Gastrocnemius medialis (tissue), 4 donors: ENCODE data around the gene MAML3. TPM values are rescaled to one million over a fixed set of nuclear protein-coding genes. Genes with fewer than 3 reads are reported as not detected.

ENCODE experiments used
- ATAC-seq, 2 donors: fragments of 150-250 bp; one replicate each; pipeline ENCODE4 v1.9.1; 2016
- DNase-seq, 2 donors: peaks; one replicate each; pipeline ENCODE4 v3.0.0-alpha.2; 2019
- H3K27ac ChIP-seq, 4 donors: fragments of 200-600 bp; sonication (generic); 1 replicate in 1 of 4; 2 replicates in 3 of 4; pipeline ENCODE4 v1.5.1; 2016 to 2018; ENCODE audit warnings: mild to moderate bottlenecking in 2 of 4, moderate library complexity in 1 of 4
- H3K27me3 ChIP-seq, 3 donors: fragments of 200-600 bp; sonication (generic) in 2 of 3; 1 replicate in 1 of 3; 2 replicates in 2 of 3; pipeline versions ENCODE4 v1.5.1 to v1.6.0; 2016 to 2019; ENCODE audit warnings: mild to moderate bottlenecking in 1 of 3, moderate library complexity in 1 of 3
- H3K36me3 ChIP-seq, 2 donors: fragments of 200-600 bp; sonication (generic) in 1 of 2; one replicate each; pipeline ENCODE4 v1.5.1; 2017 to 2018
- H3K4me1 ChIP-seq, 2 donors: fragments of 200-600 bp; sonication (generic) in 1 of 2; one replicate each; pipeline ENCODE4 v1.5.1; 2016 to 2017; ENCODE audit warnings: mild to moderate bottlenecking in 2 of 2
- H3K4me3 ChIP-seq, 4 donors: fragments of 200-600 bp; sonication (generic) in 3 of 4; 1 replicate in 1 of 4; 2 replicates in 3 of 4; pipeline ENCODE4 v1.5.1; 2016 to 2019; ENCODE audit warnings: mild to moderate bottlenecking in 2 of 4
- H3K9me3 ChIP-seq, 3 donors: fragments of 200-600 bp; sonication (generic) in 2 of 3; 1 replicate in 1 of 3; 2 replicates in 2 of 3; pipeline ENCODE4 v1.5.1; 2016 to 2019
- POLR2A ChIP-seq, 2 donors: fragments of 450-650 bp; IDR thresholded peaks; one replicate each; pipeline ENCODE4 v1.6.1; 2017; ENCODE audit warnings: antibody characterized with exemption in 2 of 2, mild to moderate bottlenecking in 2 of 2, moderate library complexity in 2 of 2
- in situ Hi-C, 4 donors: fragments of 200-750 bp; cut with MboI; loops; one replicate each; pipeline versions ENCODE4 v1.15.0 to v1.8.0; 2017; ENCODE audit warnings: low sequenced_read_pairs in 4 of 4
- intact Hi-C: fragments of 100-400 bp; cut with DNase I; formaldehyde crosslinking; loops from one replicate; pipeline ENCODE4 v1.15.1; 2023; ENCODE audit warnings: low total_unique reads
- total RNA-seq, 4 donors: library from RNA; depleted of rRNA; stranded (reverse); fragments of >200 nt; gene quantifications; one replicate each; pipeline versions ENCODE4 v1.1.0 to v1.2.3, GENCODE V29; 2016
- TF ChIP-seq, protein P1 (sequence below), 5 experiments: fragments of 450-650 bp in 3 of 5; fragments of 200-600 bp in 2 of 5; sonication (generic) in 2 of 5; IDR thresholded peaks in 4 of 5; conservative IDR thresholded peaks in 1 of 5; 1 replicate in 4 of 5; 2 replicates in 1 of 5; pipeline ENCODE4 v1.5.1; 2016 to 2019; ENCODE audit warnings: antibody characterized with exemption in 5 of 5, mild to moderate bottlenecking in 3 of 5, moderate library complexity in 3 of 5

MAML3 gene
- total RNA-seq, 4 donors from 2014 or later, result 0.98 to 1.5 (median 1.4) TPM

DNA sequence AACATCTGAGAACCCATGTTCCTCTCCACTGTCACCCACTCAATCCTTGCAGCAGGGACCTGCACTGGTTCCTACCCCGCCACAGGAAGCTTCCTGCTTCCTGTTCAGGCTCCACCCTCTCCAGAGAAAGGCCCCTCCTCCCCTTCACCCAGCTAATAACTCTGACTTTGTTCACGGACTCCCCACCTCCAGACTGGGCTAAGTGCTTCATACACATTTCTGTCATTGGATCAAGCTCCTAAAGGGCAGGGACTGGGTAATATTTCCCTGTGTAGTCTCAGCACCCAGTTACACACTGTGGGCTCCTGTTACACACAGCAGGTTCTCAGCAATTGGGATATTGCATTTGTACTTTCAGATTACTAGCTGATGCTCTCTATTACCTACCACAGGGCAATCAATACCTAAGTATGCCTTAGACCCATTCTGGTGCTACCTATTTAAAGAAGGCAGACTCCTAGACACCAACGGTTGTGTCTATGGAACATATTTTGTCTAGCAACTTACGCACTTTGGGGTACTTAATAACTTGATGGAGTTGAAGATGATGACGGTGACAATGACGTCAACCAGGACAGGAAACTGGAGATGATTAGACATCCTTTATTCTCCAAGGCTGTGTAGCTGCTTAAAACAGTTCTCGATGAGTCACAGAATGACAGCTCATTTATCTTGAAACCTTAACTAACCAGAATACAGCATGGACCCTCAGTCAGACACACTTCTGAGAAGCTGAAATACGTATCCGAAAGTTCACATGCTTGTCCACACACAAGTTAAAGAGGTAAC is 58.1 kb downstream of the MAML3 start:
- peak overlapping the region; percentile 75 to 81 (median 76) for H3K27ac ChIP-seq
- intact Hi-C loops, result loop anchor here (2.0 kb wide), 1 partner anchor 55 kb away; no protein-coding TSS in a partner anchor
- peaks cover 56 to 78% of the 10 kb centered on the region in 2 donors for H3K4me1 ChIP-seq
- H3K4me3 ChIP-seq, result peak overlapping the region in 1 of 4 donors; percentile 6
- in situ Hi-C loops, result loop anchor here in 1 of 4 donors (10.0 kb wide), 1 partner anchor 49 kb away; no protein-coding TSS in a partner anchor
- no peaks in the 10 kb centered on the region for H3K27me3 ChIP-seq
- H3K36me3 ChIP-seq, result no peaks in the 10 kb centered on the region
- peak; percentile 2 to 21 for ATAC-seq
- peak in 1 of 2 donors; percentile 31 for DNase-seq
- H3K9me3 ChIP-seq, result no peaks in the 10 kb centered on the region
- TF ChIP-seq POLR2A (IDR thresholded peaks at IDR 0.05), result peak in 1 of 2 donors; percentile 11
- TF ChIP-seq, protein P1, sequence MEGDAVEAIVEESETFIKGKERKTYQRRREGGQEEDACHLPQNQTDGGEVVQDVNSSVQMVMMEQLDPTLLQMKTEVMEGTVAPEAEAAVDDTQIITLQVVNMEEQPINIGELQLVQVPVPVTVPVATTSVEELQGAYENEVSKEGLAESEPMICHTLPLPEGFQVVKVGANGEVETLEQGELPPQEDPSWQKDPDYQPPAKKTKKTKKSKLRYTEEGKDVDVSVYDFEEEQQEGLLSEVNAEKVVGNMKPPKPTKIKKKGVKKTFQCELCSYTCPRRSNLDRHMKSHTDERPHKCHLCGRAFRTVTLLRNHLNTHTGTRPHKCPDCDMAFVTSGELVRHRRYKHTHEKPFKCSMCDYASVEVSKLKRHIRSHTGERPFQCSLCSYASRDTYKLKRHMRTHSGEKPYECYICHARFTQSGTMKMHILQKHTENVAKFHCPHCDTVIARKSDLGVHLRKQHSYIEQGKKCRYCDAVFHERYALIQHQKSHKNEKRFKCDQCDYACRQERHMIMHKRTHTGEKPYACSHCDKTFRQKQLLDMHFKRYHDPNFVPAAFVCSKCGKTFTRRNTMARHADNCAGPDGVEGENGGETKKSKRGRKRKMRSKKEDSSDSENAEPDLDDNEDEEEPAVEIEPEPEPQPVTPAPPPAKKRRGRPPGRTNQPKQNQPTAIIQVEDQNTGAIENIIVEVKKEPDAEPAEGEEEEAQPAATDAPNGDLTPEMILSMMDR (IDR thresholded peaks at IDR 0.05 in 4 of 5, conservative IDR thresholded peaks at IDR 0.05 in 1 of 5), result no peak

DNA sequence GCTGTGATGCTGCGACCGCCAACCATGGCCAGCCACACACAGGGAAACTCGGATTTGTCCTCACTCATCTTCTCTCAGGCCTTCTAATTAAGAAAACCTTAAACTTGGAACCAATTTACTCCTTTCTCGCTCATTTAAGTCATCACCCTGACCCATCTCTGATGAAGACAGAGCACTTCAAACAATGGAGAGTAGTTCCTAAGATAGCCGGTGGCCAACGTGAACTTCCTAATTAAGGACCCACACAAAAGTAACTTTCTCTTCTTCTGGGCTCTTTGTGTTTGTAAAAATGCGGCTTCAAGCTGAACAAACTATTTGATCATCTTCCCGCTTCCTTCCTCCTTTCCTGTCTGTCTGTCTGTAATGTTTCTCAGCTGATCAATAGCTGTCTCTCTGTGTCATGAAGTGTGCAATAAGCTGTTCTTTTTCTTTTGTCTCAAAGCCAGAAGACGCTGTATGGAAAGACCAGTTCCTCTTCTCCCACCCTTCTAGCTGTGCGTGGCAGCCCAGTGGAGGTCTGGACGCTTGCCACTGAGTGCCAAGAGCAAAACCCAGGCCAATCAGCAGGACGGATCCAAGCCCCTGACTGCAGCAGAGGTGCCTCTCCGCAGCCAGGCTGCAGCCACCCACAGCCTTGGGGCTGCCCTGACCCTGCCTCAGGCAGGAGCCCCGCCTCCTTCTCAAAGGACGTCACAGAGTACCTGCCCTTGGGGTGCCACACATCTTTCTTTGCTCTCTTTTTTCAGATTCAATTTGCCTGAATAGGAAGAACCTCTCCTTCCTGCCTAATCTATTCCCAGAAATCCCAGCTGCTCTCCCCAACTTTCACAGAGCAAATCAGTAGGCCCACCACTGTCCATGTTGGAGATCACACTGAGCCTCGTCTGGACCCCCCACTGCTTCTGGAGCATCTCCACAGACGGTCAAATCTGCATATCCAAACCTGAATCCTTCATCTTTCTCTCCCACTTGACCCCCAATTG is 59.3 kb downstream of the MAML3 start:
- intact Hi-C loops, result loop anchor here (5.0 kb wide), 1 partner anchor 47 kb away; no protein-coding TSS in a partner anchor
- no peaks in the 10 kb centered on the region for H3K36me3 ChIP-seq
- in situ Hi-C loops, result loop anchor here in 1 of 4 donors (10.0 kb wide), 1 partner anchor 50 kb away; no protein-coding TSS in a partner anchor
- H3K27ac ChIP-seq, result peak overlapping the region; percentile 75 to 81 (median 76)
- peak in 1 of 2 donors; percentile 9 for TF ChIP-seq POLR2A (IDR thresholded peaks at IDR 0.05)
- TF ChIP-seq, protein P1 (IDR thresholded peaks at IDR 0.05 in 4 of 5, conservative IDR thresholded peaks at IDR 0.05 in 1 of 5), result no peak
- ATAC-seq (no peak), DNase-seq (peak; percentile 33 to 51)
- no peaks in the 10 kb centered on the region for H3K27me3 ChIP-seq
- no peak overlapping the region for H3K4me3 ChIP-seq
- peaks cover 56 to 67% of the 10 kb centered on the region in 2 donors for H3K4me1 ChIP-seq
- no peaks in the 10 kb centered on the region for H3K9me3 ChIP-seq

DNA sequence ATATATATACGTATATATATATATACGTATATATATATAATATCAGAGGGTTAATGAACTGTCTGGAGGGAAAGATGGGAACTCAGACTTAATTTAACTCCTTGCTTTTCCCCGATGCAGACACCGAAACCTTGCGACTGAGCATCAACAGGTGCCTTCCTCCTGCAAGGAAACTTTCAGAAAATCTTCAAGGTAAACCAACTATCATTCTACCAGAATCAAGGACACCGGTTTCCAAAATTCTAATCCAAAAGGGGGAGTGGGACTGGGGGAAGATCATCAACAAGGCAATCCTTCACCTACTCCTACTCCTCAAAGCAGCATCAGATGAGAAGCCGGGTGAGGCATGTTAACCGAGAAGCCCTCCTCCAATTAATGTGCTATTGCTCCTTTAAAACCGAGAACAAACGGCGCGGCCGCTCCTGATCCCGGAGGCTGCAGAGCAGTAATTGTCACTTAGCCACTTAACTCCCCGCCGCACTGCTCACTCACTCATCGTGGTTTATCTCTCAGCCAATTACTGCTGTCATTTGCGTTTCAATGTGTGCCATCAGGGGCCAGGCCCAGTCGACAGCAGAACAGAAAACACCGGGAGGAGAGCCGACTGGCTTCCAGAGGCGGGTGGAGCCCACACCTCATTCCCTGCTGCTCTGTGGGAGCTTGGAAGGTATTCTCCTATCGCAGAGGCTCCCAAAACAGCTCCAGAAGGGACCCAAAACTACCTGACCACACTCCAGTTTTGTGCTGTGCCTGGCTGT is 61.7 kb downstream of the MAML3 start:
- intact Hi-C loops (loop anchor here (5.0 kb wide), 1 partner anchor 45 kb away; no protein-coding TSS in a partner anchor), in situ Hi-C loops (loop anchor here in 1 of 4 donors (10.0 kb wide), 1 partner anchor 53 kb away; no protein-coding TSS in a partner anchor)
- Histone ChIP-seq H3K9me3 (no peaks in the 10 kb centered on the region), H3K27ac (peak overlapping the region; percentile 75 to 81 (median 76)), H3K4me3 (peak overlapping the region; percentile 36 to 68 (median 46)), H3K27me3 (no peaks in the 10 kb centered on the region), H3K36me3 (no peaks in the 10 kb centered on the region), H3K4me1 (peaks cover 46 to 48% of the 10 kb centered on the region in 2 donors)
- ATAC-seq (peak; percentile 31 to 34), DNase-seq (peak in 1 of 2 donors; percentile 24)
- TF ChIP-seq, protein P1 (IDR thresholded peaks at IDR 0.05 in 4 of 5, conservative IDR thresholded peaks at IDR 0.05 in 1 of 5), result no peak
- TF ChIP-seq POLR2A (IDR thresholded peaks at IDR 0.05), result no peak

DNA sequence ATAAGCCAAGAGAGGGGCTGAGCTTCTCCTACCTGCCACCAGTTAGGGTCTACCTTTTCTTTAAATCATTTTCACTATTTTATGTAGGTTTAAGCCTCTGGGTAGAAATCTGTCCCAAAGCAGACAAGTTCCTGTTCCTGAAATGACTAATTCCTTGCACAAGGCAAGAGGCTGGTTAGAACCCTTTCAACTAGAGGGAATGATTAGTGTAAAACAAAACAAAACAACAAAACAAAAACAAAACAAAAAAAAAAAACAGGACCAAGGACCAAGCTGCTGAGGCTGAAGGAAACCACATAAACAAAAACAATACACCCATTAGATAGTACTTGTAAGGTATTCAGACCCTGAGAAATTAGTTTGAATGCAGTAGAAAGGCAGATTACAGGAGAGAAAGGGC is 62.7 kb downstream of the MAML3 start:
- TF ChIP-seq, protein P1 (IDR thresholded peaks at IDR 0.05 in 4 of 5, conservative IDR thresholded peaks at IDR 0.05 in 1 of 5), result no peak
- no peak for TF ChIP-seq POLR2A (IDR thresholded peaks at IDR 0.05)
- in situ Hi-C loops (loop anchor here in 1 of 4 donors (10.0 kb wide), 1 partner anchor 53 kb away; no protein-coding TSS in a partner anchor), intact Hi-C loops (loop anchor here (5.0 kb wide), 1 partner anchor 44 kb away; no protein-coding TSS in a partner anchor)
- H3K36me3 ChIP-seq, result no peaks in the 10 kb centered on the region
- no peak overlapping the region for H3K27ac ChIP-seq
- no peaks in the 10 kb centered on the region for H3K27me3 ChIP-seq
- H3K4me1 ChIP-seq, result peaks cover 37 to 38% of the 10 kb centered on the region in 2 donors
- ATAC-seq (no peak), DNase-seq (no peak)
- no peak overlapping the region for H3K4me3 ChIP-seq
- no peaks in the 10 kb centered on the region for H3K9me3 ChIP-seq
